Cardiac fibroblast (primary cell): ENCODE results near the gene ATP2C2.

Experiments used
- DNase-seq, 2 donors: peaks; one replicate each; pipeline versions ENCODE4 v3.0.0 to v3.0.0-alpha.2; 2010; ENCODE audit warnings: low read depth in 2 of 2
- H3K4me3 ChIP-seq, 2 donors: replicated peaks in 1 of 2; 1 replicate in 1 of 2; 2 replicates in 1 of 2; pipeline ENCODE4 v1.5.1; 2011; ENCODE audit warnings: low read depth in 2 of 2, low read length in 2 of 2, mild to moderate bottlenecking in 2 of 2, moderate library complexity in 1 of 2
- TF ChIP-seq, protein P1 (sequence below): IDR thresholded peaks from one replicate; pipeline ENCODE4 v1.5.1; 2011; ENCODE audit warnings: low read depth, mild to moderate bottlenecking, low read length, inconsistent platforms

ATP2C2 gene

DNA sequence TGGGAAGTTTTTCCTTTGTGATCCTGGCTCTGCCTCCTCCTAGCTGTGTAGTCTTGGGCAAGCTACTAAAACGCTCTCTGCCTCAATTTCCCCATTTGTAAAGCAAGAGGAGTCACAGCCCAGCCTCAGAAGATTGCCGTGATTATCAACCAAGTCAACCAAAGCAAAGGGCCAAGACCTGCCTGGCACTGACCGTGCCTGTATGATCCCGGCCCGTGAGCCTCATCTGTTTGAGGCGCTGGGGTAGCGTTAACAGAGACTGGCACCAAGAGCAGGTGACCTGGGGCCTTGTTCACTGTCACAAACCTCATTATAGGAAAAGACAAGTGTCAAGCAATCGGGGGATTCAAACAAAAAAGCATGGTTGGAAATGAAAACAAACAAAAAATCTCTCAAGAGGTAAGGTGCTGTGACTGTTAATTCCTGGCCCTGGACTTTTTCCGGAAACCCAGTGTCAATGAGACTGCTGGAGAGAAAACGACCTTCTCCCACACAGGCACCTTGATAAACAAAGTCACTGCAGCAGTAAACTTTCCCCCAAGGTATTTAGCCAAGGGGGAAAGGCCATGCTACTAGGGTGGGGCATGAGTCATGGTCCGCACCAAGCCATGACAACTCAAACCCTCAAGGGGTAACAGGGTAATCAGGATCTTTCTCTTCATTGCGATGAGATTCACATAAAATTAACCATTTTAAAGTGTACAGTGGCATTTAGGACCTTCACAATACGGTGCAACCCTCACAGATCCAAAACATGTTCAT, 130.7 kb downstream of the ATP2C2 start:
- TF ChIP-seq, protein P1, sequence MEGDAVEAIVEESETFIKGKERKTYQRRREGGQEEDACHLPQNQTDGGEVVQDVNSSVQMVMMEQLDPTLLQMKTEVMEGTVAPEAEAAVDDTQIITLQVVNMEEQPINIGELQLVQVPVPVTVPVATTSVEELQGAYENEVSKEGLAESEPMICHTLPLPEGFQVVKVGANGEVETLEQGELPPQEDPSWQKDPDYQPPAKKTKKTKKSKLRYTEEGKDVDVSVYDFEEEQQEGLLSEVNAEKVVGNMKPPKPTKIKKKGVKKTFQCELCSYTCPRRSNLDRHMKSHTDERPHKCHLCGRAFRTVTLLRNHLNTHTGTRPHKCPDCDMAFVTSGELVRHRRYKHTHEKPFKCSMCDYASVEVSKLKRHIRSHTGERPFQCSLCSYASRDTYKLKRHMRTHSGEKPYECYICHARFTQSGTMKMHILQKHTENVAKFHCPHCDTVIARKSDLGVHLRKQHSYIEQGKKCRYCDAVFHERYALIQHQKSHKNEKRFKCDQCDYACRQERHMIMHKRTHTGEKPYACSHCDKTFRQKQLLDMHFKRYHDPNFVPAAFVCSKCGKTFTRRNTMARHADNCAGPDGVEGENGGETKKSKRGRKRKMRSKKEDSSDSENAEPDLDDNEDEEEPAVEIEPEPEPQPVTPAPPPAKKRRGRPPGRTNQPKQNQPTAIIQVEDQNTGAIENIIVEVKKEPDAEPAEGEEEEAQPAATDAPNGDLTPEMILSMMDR = no peak
- DNase-seq = no peak
- no peak overlapping the region for H3K4me3 ChIP-seq

DNA sequence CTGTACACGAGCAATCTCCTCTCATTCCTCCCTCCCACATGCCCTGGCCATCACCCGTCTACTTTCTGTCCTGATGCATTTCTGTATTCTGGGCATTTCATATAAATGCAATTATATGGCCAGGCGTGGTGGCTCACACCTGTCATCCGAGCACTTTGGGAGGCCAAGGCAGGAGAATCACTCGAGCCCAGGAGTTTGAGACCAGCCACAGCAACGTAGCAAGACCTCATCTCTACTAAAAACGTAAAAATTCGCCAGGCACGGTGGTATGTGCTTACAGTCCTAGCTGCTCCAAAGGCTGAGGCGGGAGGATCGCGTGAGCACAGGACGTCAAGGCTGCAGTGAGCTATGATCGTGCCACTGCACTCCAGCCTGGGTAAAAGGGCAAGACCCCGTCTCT, 131.3 kb downstream of the ATP2C2 start:
- no peak overlapping the region for H3K4me3 ChIP-seq

DNA sequence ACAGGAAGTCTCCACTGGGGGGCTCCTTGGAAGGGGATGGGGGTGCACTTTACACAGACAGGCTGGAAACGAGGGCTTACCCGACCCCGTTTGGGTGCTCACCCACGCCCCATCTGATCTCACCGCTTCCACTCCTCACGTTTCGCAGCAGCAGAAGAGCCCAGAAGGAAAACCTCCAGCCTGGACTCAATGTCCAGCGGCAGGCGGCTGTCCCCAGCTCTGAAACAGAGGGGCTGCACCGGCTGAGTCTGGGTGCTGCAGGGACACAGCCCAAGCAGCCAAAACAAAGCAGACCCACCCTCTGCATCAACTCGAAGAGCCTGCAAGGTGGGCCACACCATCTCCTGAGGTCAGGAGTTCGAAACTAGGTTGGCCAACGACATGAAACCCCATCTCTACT, 132.2 kb downstream of the ATP2C2 start:
- no peak overlapping the region for H3K4me3 ChIP-seq
- TF ChIP-seq, protein P1 = no peak
- DNase-seq = no peak

More for the DNA sequence above, 131.3 kb downstream of the ATP2C2 start:
- TF ChIP-seq, protein P1 = no peak
- no peak for DNase-seq

DNA sequence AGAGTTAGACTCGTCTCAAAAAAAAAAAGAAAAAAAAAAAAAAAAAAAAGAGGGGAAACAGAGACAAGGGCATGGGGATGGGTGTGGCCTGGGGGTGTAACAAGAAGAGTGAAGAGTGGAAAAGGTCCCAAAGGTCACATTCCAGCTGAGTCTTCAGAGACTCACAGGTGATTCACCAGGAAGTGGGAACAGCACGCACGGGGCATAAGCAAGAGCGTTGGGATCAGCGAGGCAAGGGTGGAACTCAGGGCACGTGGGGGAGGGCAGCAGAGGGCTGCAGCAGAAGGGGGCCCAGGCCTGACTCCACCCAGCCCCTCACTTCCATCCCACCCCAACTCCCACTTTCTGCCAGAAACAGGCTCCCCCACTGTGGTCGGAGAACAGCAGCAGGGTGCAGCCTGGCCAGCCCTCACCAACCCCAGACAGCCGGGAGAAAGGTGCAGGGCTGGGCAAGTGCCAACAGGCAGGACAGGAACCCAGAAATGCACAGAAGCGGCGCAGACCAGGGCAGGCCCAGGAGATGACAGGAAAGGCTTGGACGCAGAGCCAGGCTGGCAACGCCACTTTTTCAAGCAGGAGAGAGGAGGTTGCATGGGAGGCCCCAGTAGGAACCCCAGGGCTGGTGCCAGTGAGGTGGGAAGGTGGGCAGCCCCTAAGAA, 132.9 kb downstream of the ATP2C2 start:
- H3K4me3 ChIP-seq = no peak overlapping the region
- TF ChIP-seq, protein P1 = no peak
- peak in 1 of 2 donors; percentile 70 for DNase-seq

DNA sequence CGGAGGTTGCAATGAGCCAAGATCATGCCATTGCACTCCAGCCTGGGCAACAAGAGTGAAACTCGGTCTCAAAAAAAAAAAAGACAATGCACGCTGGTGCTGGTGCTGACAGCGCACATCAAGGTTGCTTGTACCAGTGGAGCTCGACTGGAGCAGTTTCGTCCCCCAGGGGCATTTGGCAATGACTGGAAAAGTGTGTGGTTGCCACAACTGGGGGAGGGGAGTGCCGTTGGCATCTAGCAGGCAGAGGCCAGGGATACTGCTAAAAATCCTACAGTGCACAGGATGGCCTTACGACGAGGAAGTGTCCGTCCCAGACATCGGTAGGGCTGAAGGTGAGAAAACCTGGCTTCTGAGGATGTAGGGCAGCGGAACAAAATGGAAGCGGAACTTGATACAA, 133.7 kb downstream of the ATP2C2 start:
- H3K4me3 ChIP-seq = no peak overlapping the region
- TF ChIP-seq, protein P1 = no peak
- DNase-seq = no peak

DNA sequence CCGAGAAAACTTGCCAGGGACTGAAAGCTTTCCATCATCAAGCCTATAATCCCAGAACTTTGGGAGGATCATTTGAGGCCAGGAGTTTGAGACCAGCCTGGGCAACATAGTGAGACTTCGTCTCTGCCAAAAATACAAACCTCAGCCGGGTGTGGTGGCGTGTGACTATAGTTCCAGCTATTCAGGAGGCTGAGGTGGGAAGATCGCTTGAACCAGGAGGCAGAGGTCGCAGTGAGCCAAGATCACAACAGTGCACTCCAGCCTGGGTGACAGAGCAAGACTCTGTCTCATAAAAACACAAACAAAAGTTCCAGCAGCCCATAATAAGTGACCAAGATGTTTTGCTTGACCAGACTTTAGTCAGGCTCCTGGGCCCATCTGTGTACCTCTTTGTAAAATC, 134.2 kb downstream of the ATP2C2 start:
- TF ChIP-seq, protein P1 = no peak
- peak in 1 of 2 donors; percentile 42 for DNase-seq
- H3K4me3 ChIP-seq = no peak overlapping the region
